ENCODE results near the gene EYA2. TPM values are rescaled to one million over a fixed set of nuclear protein-coding genes. Genes with fewer than 3 reads are reported as not detected.

Gene EYA2
- total and polyA plus RNA-seq, 5 experiments from 2014 or later, result not detected

DNA sequence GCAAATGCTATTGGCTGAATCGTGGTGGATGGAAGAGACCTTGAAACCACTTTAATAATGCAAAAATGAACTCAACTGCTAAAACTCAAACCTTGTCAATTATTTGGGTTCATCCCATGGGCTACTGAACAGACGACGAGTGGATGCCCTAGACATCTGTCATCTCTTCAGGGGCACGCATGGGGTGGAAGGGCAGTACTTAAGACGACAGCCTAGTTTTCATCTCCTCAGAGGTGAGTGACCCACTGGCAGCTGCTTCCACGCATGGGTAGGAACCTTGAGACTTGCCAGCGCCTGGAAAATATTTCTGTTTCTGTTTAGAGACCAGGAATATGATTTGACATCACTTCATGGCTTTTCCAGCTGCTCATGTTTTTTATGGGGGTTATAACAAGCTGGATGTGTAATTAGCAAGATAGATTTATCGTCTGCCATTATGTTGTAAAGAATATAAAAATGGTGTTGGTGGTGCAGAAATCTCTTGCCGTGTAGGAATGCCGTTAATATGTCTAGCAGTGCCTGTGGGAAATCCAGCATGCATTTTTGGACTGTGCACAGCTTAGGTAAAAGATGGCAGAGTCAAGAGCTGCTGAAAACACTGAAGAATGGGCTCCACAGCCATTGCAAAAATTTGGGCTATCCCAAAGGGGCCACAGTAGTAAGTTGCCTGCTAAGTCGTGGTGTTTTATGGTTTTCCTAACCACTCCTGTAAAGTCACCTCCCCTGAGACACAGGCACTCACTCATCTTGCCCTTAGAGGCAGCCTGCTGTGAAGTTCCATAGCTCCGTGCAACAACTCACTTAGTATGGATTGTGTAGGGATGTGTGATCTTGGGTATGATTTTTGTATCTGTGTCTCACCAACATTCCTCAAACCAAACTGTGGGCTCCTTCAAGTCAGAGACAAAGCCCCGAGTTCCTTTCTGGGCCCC is 203.3 kb downstream of the EYA2 start:
- H3K27ac Mint-ChIP-seq, result no peak overlapping the region
- no peaks in the 10 kb centered on the region for H3K4me1 Mint-ChIP-seq
- POLR2A ChIA-PET, result no interaction called here
- peaks cover 8 to 26% (median 17%) of the 10 kb centered on the region in 5 donors for H3K27me3 Mint-ChIP-seq
- H3K4me3 Mint-ChIP-seq, result no peak overlapping the region
- peaks cover 2 to 30% (median 12%) of the 10 kb centered on the region in 9 donors for H3K9me3 Mint-ChIP-seq
- ATAC-seq (no peak), DNase-seq (no peak)
- H3K36me3 Mint-ChIP-seq, result peaks cover 0 to 12% (median 0%) of the 10 kb centered on the region in 3 donors

DNA sequence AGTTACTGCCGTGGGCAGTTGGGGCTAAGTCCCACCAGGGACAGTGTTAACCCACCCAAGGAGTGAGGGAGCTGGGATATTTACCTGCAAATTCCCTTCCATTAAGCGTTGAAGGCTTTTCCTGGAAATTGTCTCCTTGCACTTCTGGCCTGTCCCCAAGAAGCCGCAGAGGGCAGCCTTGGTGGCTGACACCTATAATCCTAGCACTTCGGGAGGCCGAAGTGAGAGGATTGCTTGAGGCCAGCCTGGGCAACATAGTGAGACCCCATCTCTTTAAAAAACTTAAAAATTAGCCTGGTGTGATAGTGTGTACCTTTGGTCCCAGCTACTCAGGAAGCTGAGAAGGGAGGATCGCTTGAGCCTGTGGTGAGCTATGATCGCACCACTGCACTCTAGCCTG is 204.4 kb downstream of the EYA2 start:
- Mint-ChIP-seq H3K27me3 (peaks cover 8 to 33% (median 17%) of the 10 kb centered on the region in 5 donors), H3K36me3 (peaks cover 0 to 12% (median 0%) of the 10 kb centered on the region in 3 donors), H3K9me3 (peaks cover 5 to 40% (median 17%) of the 10 kb centered on the region in 9 donors), H3K4me3 (no peak overlapping the region), H3K4me1 (no peaks in the 10 kb centered on the region), H3K27ac (no peak overlapping the region)
- no peak for ATAC-seq
- POLR2A ChIA-PET, result no interaction called here
- DNase-seq, result no peak

DNA sequence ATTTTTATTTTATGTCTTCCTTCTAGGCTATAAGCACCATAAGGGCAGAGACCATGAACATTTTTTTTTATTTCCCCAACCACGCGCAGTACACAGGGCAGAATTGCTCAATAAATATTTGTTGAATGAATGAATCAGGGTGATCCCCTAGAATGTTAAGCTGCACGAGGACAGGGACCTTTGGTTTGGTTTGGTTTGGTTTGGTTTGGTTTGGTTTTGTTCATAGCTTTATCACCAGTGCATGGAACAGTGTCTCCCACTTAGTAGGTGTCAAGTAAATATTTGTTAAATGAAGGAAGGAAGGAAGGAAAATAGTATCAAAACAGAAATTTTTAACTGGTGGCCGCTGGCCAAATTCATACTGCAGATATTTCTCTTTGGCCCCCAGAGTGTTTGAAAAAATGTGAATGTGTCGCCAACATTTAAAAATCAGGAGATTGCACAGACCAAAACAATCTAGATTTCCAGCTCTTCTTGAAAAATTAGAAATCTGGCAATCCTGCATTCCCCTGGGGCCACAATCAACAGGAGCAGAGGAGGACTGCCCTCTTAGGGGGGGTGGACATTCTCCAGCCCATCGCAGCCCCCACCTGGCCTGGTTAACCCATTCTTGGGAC is 205.3 kb downstream of the EYA2 start:
- Mint-ChIP-seq H3K4me1 (no peaks in the 10 kb centered on the region), H3K9me3 (peaks cover 5 to 48% (median 21%) of the 10 kb centered on the region in 9 donors), H3K36me3 (peaks cover 0 to 12% (median 0%) of the 10 kb centered on the region in 3 donors), H3K27ac (no peak overlapping the region), H3K4me3 (no peak overlapping the region), H3K27me3 (peaks cover 9 to 40% (median 15%) of the 10 kb centered on the region in 5 donors)
- DNase-seq (no peak), ATAC-seq (no peak)
- POLR2A ChIA-PET, result no interaction called here

DNA sequence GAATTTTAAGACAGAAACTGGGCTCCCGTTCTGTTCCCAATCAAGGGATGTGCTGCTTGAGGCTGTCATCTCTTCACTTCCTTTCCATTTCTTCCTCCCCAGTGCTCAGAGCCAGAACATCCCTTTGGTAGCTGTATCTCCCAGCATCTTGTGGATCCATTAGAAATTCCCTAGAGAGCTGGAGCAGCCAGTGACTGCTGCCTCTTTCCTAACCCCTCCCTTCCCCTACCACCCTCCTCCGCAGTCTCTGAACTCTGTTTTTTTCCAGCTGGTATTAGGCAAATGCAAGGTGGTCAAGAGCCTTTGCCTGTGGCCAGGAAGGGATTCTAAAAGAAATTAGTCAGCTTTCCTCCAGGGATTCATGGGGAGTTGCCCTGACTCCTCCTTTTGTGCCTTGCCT is 208.0 kb downstream of the EYA2 start:
- Mint-ChIP-seq H3K27ac (no peak overlapping the region), H3K4me3 (no peak overlapping the region), H3K36me3 (peaks cover 0 to 14% (median 0%) of the 10 kb centered on the region in 3 donors), H3K27me3 (peaks cover 14 to 57% (median 32%) of the 10 kb centered on the region in 5 donors), H3K9me3 (peaks cover 2 to 35% (median 12%) of the 10 kb centered on the region in 9 donors), H3K4me1 (no peaks in the 10 kb centered on the region)
- ATAC-seq (no peak), DNase-seq (no peak)
- POLR2A ChIA-PET, result no interaction called here

DNA sequence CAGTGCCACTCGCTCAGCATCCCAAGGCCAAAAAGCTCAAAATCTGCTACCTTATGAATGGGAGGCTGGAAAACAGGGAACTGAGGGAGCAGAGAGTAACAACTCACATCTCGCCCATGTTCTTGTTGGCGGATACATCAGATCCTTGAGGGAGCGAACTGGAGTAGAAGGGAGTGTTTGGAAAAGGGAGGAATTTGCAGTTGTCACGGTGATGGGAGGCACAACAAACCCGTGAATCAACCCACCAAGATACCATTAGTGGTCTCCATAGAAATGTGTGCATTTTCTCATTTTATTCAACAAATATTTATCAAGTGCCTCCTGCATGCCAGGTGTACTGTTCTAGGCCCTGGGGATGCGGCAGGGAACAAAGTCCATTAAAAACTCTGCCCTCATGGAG is 212.1 kb downstream of the EYA2 start:
- Mint-ChIP-seq H3K9me3 (peaks cover 4 to 33% (median 11%) of the 10 kb centered on the region in 9 donors), H3K4me1 (no peaks in the 10 kb centered on the region), H3K4me3 (no peak overlapping the region), H3K27me3 (peaks cover 14 to 34% (median 25%) of the 10 kb centered on the region in 5 donors), H3K27ac (no peak overlapping the region), H3K36me3 (peaks cover 0 to 16% (median 0%) of the 10 kb centered on the region in 3 donors)
- DNase-seq (no peak), ATAC-seq (no peak)
- POLR2A ChIA-PET, result no interaction called here

DNA sequence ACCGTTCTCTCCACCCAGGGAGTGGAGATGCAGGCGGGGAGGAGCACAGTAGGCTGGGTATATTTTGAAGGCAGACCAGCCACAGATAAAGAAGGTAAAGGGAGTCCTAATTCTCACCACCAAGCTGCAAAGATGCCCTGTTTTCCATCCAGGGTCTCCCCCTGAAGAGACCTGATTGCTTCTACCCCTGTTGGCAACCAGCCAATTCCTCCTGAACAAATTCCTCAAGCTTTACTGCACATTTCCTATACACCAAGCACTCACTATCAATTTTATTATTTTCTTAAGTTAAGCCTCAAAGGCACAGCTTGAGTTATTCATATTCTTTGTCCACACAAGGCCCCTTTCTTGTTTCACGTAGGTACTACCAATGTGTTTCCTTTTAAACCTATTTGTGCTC is 214.4 kb downstream of the EYA2 start:
- POLR2A ChIA-PET, result no interaction called here
- H3K27ac Mint-ChIP-seq, result no peak overlapping the region
- peaks cover 0 to 16% (median 0%) of the 10 kb centered on the region in 3 donors for H3K36me3 Mint-ChIP-seq
- ATAC-seq (no peak), DNase-seq (no peak)
- H3K27me3 Mint-ChIP-seq, result peaks cover 12 to 24% (median 19%) of the 10 kb centered on the region in 5 donors
- H3K4me1 Mint-ChIP-seq, result no peaks in the 10 kb centered on the region
- H3K4me3 Mint-ChIP-seq, result no peak overlapping the region
- H3K9me3 Mint-ChIP-seq, result peaks cover 0 to 20% (median 4%) of the 10 kb centered on the region in 9 donors

DNA sequence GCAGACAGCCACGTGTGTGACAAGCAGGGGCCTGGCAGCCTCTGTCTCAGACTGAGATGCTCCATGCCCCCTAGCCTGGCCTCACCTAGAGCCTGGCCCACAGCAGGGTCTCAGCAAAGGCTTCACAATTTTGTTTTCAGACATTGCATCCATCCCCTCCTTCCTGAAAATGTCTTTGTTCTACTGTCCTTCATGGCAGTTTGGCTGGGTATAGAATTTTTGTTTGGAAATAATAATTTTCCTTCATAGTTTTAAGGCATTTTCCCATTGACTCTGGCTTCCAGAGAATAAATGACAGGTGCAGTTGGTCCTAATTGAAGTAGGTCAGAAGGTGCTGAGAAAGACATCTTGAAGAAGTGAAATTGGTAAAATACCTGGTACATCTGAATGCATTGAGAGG is 216.2 kb downstream of the EYA2 start:
- H3K4me3 Mint-ChIP-seq, result no peak overlapping the region
- H3K36me3 Mint-ChIP-seq, result peaks cover 0 to 13% (median 0%) of the 10 kb centered on the region in 3 donors
- POLR2A ChIA-PET, result no interaction called here

DNA sequence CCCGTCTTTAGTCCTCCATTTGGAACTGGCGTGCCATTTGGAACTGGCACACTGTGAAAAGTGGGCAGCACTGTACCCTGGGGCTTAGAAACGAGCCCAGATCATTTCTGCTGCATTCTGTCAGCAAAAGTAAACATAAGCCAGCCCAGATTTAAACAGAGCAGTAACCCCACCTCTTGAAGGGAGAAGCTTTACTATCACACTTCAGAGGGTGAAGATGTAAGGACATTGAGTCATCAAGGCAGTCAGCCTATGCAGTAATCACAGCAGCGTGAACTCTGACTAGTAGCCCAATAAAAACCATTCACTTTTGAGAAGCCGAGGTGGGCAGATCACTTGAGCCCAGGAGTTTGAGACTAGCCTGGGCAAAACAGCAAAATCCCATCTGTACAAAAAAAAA is 216.9 kb downstream of the EYA2 start:
- H3K27ac Mint-ChIP-seq, result peak overlapping the region in 1 of 10 donors; percentile 36
- POLR2A ChIA-PET, result no interaction called here
- no peak for ATAC-seq
- H3K27me3 Mint-ChIP-seq, result peaks cover 12 to 22% (median 16%) of the 10 kb centered on the region in 5 donors
- DNase-seq, result no peak
- H3K9me3 Mint-ChIP-seq, result peaks cover 0 to 19% (median 5%) of the 10 kb centered on the region in 9 donors
- peaks cover 0 to 9% (median 0%) of the 10 kb centered on the region in 3 donors for H3K36me3 Mint-ChIP-seq
- H3K4me3 Mint-ChIP-seq, result no peak overlapping the region
- no peaks in the 10 kb centered on the region for H3K4me1 Mint-ChIP-seq

More for the DNA sequence above, 216.2 kb downstream of the EYA2 start:
- Mint-ChIP-seq H3K9me3 (peaks cover 0 to 17% (median 4%) of the 10 kb centered on the region in 9 donors), H3K27me3 (peaks cover 8 to 22% (median 14%) of the 10 kb centered on the region in 5 donors), H3K27ac (no peak overlapping the region), H3K4me1 (no peaks in the 10 kb centered on the region)
- DNase-seq (no peak), ATAC-seq (no peak)

DNA sequence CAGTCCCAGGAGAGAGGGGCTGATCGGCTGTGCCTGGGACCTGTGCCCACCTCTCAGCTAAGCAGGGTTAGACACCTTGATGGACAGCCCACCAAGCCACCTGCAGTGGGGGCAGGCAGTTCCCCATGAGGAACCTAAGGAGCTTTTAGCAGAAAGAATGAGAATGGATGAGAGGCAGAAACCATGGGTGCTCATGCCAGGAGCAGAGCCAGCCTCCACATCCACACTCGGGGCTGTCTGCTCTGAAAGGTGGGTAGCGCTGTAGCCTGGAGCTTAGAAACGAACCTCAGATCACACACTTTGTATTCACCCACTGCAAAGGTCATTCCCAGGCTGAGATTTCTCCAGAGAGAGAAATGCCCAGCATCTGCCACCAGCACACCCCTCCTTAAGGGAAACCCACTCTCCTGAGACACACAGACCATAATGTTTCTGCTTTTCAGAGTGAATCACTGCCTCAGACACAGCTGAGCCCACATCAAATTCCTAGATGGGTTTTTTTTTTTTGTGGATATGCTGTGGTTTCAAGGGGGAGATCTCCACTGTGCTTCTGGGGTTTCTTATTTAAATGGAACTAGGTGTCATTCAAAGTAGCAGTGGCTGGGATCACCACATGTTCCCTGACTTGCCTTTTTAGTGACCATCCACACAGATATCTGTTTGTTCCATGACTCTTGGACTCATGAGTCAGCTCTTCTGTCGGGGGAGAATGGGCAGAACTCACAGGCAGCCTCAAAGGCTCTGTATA is 218.9 kb downstream of the EYA2 start:
- Mint-ChIP-seq H3K27ac (no peak overlapping the region), H3K4me3 (no peak overlapping the region), H3K4me1 (no peaks in the 10 kb centered on the region), H3K9me3 (peaks cover 0 to 17% (median 3%) of the 10 kb centered on the region in 9 donors), H3K27me3 (peaks cover 11 to 36% (median 14%) of the 10 kb centered on the region in 5 donors), H3K36me3 (peaks cover 0 to 9% (median 0%) of the 10 kb centered on the region in 3 donors)
- POLR2A ChIA-PET, result no interaction called here
- ATAC-seq, result no peak
- DNase-seq, result no peak

DNA sequence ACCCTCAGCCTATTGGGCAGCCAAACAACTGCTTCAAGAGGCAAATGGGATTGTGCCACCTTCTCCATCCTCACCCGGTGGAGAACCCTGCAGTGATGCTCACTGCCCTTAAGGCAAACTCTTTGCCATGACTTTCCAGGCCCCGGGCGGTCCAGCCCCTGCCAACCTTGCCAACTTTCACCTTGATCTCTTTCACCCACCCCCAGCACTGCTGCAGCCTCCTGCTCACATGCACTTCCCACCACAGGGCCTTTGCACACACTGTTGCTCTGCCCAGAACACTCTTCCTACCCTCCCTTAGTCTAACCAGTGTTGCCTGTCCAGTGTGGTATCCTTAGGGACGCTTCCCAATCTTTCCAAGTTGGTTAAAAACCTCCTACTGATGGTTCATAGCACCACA is 221.1 kb downstream of the EYA2 start:
- H3K27me3 Mint-ChIP-seq, result peaks cover 14 to 49% (median 21%) of the 10 kb centered on the region in 5 donors
- H3K36me3 Mint-ChIP-seq, result peaks cover 0 to 9% (median 0%) of the 10 kb centered on the region in 3 donors
- no peak for DNase-seq
- peaks cover 0 to 12% (median 3%) of the 10 kb centered on the region in 9 donors for H3K9me3 Mint-ChIP-seq
- no peak overlapping the region for H3K27ac Mint-ChIP-seq
- no peak for ATAC-seq
- POLR2A ChIA-PET, result no interaction called here
- no peaks in the 10 kb centered on the region for H3K4me1 Mint-ChIP-seq
- peak overlapping the region in 1 of 10 donors; percentile 43 for H3K4me3 Mint-ChIP-seq

DNA sequence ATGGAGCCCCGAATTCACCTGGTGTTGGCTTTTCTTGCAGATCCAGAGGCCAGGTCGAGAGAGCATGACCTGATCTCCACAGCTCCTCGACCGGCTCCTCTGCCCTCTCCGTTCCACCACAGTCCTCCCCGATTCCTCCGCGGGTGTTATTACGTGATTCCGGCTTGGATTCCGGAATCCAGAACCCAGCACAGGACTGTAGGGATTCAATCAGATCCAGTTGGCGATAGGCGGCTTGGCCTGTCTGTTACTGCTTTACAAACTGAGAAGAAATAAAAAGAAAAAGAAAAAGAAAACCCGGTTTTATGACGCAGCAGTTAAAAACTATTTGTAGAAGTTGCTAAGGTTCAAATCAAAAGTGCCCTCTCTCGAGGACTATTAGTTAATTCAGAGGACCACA is 222.7 kb downstream of the EYA2 start:
- no peak for DNase-seq
- H3K4me3 Mint-ChIP-seq, result no peak overlapping the region
- H3K27ac Mint-ChIP-seq, result no peak overlapping the region
- no peaks in the 10 kb centered on the region for H3K36me3 Mint-ChIP-seq
- ATAC-seq, result no peak
- POLR2A ChIA-PET, result no interaction called here
- peaks cover 14 to 49% (median 24%) of the 10 kb centered on the region in 5 donors for H3K27me3 Mint-ChIP-seq
- H3K4me1 Mint-ChIP-seq, result no peaks in the 10 kb centered on the region
- H3K9me3 Mint-ChIP-seq, result peaks cover 0 to 4% (median 0%) of the 10 kb centered on the region in 9 donors

DNA sequence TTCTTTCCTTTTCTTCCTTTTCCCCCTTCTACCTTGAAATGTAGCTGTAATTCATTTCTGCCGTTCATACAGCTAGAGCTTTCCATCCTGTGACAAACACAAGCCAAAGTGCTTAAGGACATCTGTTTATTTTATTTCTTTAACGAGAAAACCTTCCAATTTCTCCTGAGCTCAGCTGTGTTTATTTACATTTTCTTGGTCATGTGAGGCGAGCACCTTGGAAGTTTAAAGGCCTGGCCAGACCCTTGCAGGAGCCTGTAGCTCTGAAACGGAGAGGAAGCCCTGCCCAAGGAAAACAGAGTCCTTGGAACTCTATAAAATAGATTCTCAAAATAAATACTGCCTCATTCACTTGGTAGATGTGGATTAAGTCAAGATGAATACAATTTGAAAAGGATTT is 223.1 kb downstream of the EYA2 start:
- no peak overlapping the region for H3K4me3 Mint-ChIP-seq
- no peaks in the 10 kb centered on the region for H3K4me1 Mint-ChIP-seq

More for the DNA sequence above, 223.1 kb downstream of the EYA2 start:
- POLR2A ChIA-PET, result no interaction called here
- Mint-ChIP-seq H3K27ac (no peak overlapping the region), H3K9me3 (peaks cover 0 to 4% (median 0%) of the 10 kb centered on the region in 9 donors), H3K36me3 (no peaks in the 10 kb centered on the region), H3K27me3 (peaks cover 14 to 49% (median 24%) of the 10 kb centered on the region in 5 donors)
- DNase-seq (no peak), ATAC-seq (no peak)

All from naive thymus-derived CD8-positive, alpha-beta T cell (primary cell).